Glomerular visceral epithelial cell (primary cell): Measurements from ENCODE around the gene PIAS1.
"Not testable (repeated sequence)": the region's sequence is repeated elsewhere in the genome, so short reads cannot be mapped to it uniquely, and the experiment has no call there.

Experiments used
- DNase-seq: peaks from one replicate; pipeline ENCODE4 v3.0.0-alpha.2; 2016; ENCODE audit errors: extremely low spot score

The PIAS1 gene

DNA sequence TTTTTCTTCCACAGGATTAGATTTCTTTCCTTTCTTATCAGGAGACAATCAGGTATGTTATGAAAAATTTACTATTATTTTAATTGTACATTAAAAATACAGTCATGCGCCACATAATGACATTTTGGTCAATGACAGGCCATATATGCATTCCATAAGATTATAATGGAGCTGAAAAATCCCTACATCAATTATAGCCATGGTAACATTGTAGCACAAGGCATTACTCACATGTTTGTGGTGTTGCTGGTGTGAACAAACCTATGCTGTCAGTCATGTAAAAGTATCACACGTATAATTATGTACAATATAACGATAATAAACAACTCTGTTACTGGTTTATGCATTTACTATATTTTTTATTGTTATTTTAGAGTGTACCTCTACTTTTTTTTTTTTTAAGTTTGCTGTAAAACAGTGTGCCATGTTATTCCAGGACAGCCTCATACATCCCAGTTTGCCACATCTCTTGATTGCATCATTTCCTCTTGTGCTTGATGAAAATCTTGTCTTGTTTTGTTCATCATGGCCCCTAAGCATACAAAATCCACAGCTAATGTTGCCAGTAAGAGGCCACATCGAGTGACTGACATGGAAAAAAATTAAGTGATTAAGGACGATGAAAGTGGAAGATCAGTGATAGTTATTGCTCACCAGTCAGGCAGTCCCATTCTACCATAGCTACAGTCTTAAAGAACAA lies 129.7 kb downstream of the PIAS1 start:
- no peak for DNase-seq

DNA sequence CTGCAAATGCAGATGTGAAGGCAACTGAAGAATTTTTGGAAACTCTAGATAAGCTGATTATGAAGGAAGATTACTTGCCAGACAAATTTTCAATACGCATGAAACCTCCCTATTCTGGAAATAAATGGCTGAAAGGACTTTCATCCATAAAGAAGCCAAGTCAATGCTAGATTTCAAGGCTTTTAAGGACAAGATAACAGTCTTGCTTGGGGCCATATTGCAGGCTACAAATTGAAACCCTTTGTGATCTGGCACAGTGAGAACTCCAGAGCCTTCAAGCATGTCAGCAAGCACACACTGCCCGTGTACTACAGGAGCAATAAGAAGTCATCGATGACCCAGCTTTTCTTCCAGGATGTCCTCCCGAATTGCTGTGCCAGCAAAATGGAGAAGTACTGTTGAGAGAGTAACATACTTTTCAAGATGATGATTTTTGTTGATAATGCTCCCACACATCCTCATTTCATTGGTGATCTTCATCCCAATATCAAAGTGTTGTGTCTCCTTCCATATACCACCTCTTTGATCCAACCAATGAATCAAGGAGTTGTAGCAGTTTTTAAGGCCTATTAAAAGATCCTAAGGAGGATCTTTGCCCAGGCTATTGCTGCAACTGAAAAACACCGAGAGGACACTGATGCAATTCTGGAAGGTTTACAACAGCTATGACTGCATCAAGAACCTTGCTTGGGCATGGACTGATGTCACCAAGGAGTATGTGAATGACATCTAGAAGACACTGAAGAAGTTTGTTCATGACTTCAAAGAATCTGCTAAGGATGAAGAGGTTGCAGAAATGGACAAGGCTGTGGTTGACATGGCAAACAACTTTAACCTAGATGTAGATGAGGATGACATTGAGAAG lies 130.7 kb downstream of the PIAS1 start:
- no peak for DNase-seq

DNA sequence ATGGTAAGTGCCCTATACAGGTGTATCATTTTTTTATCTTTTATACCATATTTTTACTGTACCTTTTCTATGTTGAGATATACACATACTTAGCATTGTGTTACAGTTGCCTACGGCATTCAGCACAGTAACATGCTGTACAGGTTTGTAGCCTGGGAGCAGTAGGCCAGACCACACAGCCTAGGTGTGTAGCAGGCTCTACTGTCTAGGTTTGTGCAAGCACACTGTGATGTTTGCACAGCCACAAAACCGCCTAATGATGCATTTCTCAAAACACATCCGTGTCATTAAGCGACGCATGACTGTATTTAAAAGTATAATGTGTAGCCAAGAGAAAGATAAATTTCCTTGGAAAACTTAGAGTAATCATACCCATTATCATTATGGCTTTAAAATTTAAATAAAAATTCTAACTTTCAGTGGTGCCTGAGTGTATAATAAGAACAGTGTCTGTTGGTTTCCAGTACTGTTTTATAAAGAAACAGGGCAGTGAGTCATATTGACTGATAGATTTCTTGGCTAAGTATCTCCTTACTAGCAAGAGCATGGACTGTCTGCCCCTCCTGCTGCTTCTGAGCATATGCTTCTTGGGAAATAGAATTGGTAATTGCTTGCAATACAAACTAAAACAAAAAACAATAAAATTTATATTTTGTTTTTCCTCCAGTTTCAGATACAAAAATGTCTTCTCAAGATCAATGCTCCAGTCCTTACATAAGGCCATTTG lies 132.7 kb downstream of the PIAS1 start:
- DNase-seq, result no peak

DNA sequence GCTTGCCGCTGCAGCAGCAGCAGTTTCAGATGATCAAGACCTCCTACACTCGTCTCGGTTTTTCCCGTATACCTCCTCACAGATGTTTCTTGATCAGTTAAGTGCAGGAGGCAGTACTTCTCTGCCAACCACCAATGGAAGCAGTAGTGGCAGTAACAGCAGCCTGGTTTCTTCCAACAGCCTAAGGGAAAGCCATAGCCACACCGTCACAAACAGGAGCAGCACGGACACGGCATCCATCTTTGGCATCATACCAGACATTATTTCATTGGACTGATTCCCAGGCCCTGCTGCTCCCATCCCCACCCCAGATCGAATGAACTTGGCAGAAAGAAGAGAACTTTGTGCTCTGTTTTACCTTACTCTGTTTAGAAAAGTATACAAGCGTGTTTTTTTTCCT lies 133.4 kb downstream of the PIAS1 start:
- DNase-seq, result no peak

DNA sequence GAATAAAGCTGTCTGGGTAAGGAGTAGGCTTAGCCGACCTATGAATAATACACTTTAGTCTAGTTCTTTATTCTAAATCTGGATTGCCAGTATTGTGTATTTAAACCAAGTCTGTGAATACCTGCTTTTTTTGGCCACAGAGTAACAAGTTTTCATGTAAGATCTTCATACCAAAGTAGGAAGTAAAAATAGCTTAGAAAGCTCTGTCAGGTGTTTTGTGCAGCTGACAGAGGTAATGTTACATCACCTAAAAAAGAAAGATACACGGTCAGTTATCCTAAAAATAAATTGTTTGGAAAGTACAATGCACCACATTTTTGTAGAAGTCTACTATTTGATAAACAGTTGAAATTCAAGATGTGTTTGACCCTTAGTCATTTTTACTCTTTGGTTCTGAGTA lies 134.5 kb downstream of the PIAS1 start:
- no peak for DNase-seq

DNA sequence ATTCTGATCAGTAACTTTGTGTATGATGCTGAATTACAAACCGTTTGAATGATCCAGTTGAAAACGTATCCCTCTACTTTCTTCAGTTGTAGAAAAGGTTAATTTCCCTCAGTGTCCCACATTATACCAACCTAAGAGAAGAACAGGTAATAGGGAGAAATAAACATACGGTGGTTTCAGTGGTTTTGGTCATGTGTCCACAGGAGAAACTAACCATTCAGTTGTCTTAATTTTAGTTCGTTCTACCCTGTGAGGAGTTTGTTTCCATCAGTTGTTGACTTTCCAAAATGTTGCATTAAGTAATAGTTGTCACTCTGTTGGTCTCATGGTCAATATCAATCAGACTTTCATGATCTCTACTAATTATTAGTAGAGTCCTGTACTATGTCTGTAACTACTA lies 135.9 kb downstream of the PIAS1 start:
- DNase-seq, result no peak

DNA sequence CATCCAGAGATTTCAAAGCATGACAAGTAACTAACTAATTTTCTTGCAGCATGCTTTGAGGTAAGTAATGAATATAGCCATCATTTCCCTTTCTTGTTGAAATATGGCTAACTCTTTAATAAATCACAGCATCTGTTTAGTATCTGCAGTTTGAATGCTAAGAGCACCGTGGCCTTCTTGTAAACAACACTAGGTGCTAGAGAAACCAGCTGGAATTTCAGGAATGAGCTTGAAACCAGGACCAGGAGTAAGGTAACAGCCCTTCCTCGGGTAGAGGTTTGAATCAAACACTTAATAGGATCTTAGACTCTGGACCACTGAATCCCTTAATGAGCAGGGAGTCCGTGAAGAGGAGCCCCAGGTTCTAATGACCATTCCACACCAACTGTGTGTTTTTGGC lies 137.4 kb downstream of the PIAS1 start:
- DNase-seq, result no peak

DNA sequence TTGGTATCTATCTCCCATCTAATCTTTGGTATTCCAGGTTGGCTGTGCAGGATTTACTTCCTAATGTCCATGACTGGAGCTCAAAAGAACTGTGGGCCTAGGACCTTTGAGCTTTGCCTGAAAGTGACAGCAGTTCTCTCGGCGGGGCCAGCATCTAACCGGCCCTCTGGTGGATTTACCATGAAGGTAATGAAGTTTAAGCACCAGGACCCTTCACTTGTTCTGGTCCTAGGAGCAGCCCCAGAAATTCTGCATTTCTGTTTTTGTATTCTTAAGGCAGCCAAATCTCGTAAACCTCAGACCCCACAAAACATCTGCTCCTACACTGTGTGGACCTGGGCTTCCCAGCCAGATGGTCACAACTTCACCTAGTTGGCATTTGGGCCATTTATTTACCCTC lies 138.0 kb downstream of the PIAS1 start:
- no peak for DNase-seq

DNA sequence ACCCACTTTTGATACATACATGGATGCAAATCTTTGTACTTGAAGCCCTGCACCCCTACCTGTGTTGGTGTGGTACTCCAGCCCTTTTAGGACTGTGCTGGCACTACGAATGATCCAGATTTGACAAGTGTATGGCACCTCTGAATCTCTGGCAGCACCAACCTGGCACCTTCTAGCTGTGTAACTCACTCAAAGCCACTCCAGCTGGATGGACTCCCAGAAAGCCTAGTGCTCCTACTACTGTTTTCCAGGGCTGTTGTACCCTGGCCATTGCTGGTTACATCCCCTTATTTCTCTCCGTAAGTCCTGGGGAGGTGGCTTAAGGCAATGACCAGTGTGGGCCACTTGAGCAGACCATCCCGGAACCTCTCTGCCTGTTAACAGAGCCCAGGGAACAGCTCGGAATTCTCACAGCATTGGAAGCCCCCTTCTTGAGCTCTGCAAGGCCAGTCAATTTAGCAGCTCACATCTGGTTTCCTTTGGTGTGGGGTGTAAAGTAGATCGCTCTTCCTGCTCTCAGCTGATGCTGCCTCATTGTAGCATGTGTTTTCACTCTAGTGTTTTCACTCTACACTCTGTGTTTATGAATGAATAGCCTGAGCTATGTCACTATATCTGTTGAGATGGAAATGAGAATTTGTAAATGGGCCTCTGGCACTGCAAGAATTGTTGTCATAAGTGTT lies 138.8 kb downstream of the PIAS1 start:
- DNase-seq, result no peak

DNA sequence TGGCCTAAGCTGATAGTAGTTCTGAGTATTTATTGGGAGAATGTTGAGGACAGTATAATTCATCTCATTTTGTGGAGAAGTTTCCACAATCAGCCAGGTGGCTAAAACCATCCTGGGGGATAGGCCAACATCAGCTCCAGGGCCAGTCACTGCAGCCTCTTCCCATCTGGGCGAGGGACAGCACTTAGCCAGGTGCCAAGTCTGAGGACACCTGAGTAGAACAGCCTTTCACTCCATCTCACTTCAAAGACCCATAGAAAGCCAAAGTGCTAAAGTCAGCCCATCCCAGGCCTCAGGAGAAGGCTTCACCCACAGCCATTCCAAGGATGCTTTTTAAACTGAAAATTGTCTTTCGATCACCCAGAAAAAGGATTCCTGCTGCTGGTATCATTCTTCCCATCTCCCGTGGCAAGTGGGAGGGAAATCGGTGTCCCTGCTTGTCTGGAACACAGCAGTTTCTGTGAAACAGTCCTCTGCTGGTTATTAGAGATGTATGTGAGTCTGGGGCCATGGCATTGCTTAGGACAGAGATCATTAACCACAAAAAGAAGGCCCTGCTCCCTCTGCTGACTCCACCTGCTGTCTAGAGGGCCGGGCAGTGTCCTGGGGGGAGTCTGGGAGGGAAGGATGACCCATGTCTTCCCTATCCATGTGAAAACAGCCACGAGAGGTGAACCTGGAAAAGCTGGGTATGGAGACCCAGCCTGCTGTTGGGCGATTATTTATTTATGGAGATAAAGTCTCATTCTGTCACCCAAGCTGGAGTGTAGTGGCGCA lies 141.4 kb downstream of the PIAS1 start:
- peak; percentile 7 for DNase-seq

DNA sequence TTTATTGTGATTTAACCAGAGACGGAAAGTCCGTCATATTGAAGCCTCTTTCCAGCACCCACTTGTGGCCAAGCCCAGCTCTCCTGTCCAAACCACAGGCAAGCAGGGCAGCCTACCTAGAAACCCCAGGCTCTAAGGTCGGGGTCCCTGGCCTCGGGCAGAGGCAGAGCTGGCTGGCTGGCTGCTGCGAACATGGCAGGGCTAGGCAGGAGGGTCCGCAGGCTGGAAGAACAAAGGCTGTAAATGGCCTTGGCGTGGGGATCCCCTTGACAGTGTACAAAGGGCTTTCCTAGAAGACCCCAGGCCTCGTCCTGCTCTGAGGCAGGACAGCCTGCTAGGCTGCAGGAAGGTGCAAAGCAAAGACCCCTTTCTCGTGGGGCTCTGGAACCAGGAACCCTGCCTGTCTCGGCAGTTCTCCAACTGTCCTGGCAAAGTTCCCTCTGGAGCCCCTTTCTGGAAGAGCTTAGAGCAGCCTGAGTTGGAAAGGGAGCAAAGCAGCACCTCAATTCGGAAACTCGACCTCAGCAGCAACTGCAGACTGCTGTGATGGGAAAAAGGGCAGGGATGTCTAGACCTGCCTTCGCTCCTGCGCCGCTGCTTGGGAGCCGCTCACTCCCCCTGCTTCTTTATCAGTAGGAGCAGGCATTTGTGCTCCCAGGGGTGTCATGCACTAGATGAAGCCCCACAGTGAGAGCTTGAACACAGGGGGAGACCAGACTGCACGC lies 142.5 kb downstream of the PIAS1 start:
- DNase-seq, result no peak

DNA sequence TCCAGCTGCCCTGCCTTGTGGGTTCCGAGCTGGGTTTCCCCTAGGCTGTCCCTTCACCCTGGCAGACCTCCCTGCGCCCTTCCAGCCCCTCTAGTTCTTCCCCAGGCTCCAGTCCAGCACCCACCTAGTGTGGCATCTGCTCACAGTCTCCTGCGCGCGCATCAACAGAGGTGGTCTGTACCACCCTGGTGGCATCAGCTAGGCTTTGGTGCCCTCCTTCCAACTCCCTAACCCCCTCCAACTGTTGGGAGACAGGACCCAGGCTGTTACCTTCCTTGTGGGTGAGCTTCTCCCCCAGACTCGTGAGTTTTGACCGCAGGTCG lies 143.0 kb downstream of the PIAS1 start:
- no peak for DNase-seq

DNA sequence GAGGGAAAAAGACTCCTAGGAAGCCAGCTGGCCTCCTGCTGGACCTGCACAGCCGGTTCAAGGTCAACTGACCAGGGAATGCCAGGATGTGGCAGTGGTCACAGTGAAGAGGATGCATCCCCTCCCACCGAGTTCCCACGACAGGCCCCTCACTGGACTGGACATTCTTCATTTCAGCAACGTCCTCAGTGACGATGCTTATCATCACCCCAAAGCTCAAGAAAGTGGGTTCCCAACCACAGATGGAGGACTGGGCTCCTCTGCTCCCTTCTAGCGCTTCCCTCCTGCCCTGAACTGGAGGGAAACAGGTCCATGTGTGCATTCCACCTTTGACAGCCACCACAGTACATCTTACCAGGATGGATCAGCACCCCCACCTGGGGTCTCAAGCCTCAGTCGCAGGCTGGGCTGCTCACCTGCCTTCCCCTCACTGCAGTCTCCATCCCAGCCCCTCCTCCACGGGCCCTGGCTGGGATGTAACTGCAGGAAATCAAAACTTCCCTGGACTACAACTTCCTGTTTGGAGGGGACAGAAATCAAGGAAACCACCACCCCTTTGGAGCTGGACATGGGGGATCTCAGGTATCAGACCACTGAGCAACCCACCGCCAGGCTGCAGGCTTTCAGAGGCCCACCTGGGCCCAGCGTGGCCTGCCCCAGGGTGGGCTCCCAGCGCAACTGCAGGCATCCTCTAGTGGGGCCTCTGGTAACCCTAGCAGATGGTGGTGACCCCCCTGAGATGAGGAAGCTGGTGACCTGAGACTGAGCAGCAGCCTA lies 143.7 kb downstream of the PIAS1 start:
- DNase-seq, result no peak

DNA sequence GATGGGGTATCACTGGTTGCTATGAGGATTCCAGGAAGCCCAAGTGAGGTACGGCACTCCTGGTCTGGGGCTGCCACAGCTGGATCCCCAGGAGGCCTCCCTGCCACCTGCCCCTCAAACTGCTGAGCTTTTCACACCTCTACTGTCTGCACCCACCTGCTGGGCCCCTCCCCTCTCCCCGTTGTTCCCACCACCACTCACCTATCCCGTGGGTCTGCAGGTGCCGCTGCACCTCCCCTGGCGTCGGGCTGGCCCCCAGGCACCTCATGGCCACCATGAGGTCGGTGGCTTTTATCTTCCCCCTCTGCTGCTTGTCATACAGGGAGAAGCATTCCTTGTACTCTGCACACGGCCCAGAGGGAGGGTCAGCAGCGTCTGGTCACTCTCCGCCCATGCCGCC lies 145.2 kb downstream of the PIAS1 start:
- no peak for DNase-seq

DNA sequence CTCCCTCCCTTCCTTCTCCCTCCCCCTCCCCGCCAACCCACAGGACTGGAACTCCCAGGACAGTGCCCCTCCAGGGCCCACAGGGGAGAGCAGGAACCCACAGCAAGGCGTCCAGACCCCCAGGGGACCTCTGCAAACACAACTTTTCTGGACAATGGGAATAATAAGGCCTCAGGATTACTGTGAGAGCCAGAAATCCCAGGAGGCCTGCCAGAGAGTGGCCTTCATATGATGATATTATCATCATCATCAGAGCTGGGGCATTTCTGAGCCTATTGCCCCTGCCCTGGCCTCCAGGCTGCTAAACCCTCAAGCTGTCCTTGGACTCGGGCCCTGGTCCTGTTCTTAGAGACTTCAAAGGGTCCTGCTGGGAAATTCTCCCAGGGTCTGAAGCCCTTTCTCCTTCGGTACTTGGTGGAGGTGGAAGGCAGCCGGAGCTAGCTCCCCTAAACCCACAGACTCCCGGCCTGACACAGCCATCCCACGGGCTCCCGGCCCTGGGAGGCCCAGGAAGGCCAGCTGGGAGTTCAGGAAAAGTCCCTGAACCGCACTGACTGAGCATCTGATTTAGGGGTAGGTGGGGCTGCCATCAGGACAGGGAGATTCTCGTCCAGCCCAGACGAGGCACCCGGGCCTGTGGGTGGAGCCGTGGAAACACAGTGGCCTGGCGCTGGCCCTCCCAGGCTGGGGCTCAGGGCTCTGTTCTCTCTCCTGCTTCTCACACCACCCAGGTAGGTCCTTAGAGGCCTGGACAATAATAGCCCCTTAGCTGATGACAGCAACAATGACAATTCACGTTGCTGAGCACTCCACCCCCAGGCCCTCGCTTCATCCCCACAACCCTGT lies 146.1 kb downstream of the PIAS1 start:
- no peak for DNase-seq

DNA sequence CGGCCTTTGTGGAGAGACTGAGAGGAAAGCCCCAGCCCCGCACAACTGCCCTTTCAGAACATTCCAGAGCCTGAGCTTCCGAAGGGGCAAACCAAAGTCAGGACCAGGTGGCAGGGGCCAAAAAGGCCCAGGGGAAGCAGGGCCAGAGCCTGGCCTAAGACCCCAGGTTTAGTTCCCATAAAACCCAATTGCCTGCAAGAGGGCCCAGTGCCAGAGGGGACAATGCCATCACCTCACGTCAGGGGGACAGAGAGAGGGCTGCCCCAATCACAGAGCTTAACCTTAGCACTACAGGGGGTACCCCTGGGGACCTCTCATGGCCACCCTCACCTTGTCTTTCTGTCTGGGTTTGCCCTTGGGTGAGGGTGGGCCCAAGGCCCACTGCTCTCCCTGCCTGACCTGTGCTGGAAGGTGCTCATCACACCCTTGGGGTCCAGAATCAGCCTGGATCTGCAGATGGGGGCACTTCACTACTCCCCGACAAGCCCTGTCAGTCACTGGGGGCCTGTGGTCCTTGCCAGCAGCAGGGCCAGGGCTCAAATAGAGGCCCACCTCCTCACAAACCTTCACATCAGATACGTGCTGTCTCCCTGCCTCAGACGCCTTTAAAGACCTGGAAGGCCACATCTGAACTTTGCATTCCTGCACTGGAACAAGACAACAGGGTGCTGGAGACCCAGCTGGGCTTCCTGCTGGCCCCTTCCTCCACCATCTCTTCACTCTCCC lies 147.2 kb downstream of the PIAS1 start:
- no peak for DNase-seq

DNA sequence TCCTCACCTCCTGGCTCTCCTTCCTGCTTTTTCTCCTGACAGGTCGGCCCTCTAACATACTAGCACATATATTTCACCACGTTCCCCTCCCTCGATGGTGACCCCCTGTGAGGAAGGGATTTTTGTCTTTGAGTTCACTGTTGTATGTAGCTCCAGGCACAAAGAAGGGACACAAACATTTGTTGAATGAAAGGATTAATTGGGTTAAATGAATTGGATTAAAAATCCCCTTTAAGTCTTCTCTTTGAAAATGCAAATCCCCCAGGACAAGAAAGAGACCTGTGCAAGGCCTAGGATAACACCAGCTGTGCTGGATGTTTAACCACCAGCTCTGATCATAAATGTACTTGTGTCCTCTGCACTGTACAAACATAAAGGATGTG lies 147.8 kb downstream of the PIAS1 start:
- no peak for DNase-seq

DNA sequence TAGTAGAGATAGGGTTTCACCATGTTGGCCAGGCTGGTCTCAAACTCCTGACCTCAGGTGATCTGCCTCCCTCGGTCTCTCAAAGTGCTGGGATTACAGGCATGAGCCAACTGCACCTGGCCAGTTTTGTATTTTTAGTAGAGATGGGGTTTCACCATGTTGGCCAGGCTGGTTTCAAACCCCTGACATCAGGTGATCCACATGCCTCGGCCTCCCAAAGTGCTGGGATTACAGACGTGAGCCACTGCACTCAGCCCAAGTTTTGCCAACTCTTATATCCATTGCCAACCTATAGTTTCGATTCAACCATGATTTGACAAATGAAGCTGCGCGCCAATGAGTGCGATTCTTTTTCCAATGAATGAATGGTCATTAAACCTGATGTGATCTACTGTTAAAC lies 148.9 kb downstream of the PIAS1 start:
- not testable (repeated sequence) for DNase-seq
